Nephron (organoid): Measurements from ENCODE around the gene TFIP11.
"Not testable (repeated sequence)": the region's sequence is repeated elsewhere in the genome, so short reads cannot be mapped to it uniquely, and the experiment has no call there.

Experiments used
- H3K27ac Mint-ChIP-seq, 3 experiments: 2 replicates each; pipeline ENCODE4 v1.8.0; 2020; ENCODE audit warnings: mixed read lengths in 3 of 3, mild to moderate bottlenecking in 2 of 3, moderate library complexity in 1 of 3
- H3K27me3 Mint-ChIP-seq: 2 replicates; pipeline ENCODE4 v1.8.0; 2021; ENCODE audit warnings: low read depth, mild to moderate bottlenecking, moderate library complexity, mixed read lengths
- H3K36me3 Mint-ChIP-seq: 2 replicates; pipeline ENCODE4 v1.8.0; 2020; ENCODE audit warnings: low read depth, mixed read lengths
- H3K4me1 Mint-ChIP-seq: 2 replicates; pipeline ENCODE4 v1.8.0; 2020; ENCODE audit warnings: mixed read lengths
- H3K4me3 Mint-ChIP-seq, 3 experiments: 2 replicates each; pipeline ENCODE4 v1.8.0; 2020; ENCODE audit warnings: mild to moderate bottlenecking in 3 of 3, mixed read lengths in 3 of 3, moderate library complexity in 2 of 3
- H3K9me3 Mint-ChIP-seq: 2 replicates; pipeline ENCODE4 v1.8.0; 2020; ENCODE audit warnings: mixed read lengths
- CTCF ChIP-seq, 3 experiments: fragments of 200-600 bp; sonication (generic); IDR thresholded peaks; one replicate each; pipeline ENCODE4 v1.5.0; 2021; ENCODE audit warnings: antibody characterized with exemption in 3 of 3; ENCODE audit not compliant: unreplicated experiment in 3 of 3

The TFIP11 gene

GRCh38 chr22:26529345-26529744 lies 17.1 kb upstream of the TFIP11 start:
- Mint-ChIP-seq H3K9me3 (no peaks in the 10 kb centered on the region), H3K4me1 (no peaks in the 10 kb centered on the region), H3K36me3 (peaks cover 20% of the 10 kb centered on the region), H3K4me3 (no peak overlapping the region), H3K27ac (no peak overlapping the region), H3K27me3 (no peaks in the 10 kb centered on the region)
- no peak for TF ChIP-seq CTCF (IDR thresholded peaks at IDR 0.05; ENCODE audit: unreplicated experiment in 3 of 3)

DNA sequence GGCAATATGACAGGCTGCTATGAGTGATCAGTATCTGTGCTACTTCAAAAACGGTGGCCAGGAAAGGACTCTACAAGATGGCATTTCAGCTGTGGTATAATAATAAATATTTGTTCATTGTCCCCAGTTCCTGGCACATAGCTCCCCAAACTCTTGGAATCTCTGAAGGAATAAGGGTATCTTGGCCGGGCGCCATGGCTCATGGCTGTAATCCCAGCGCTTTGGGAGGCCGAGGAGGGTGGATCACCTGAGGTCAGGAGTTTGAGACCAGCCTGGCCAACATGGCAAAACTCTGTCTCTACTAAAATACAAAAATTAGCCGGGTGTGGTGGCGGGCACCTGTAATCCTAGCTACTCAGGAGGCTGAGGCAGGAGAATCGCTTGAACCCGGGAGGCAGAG lies 16.2 kb upstream of the TFIP11 start:
- H3K9me3 Mint-ChIP-seq, H3K27ac Mint-ChIP-seq, H3K4me1 Mint-ChIP-seq, H3K27me3 Mint-ChIP-seq, H3K4me3 Mint-ChIP-seq: not testable (repeated sequence)
- H3K36me3 Mint-ChIP-seq: peaks cover 20% of the 10 kb centered on the region

- H3K27me3 Mint-ChIP-seq: no peaks in the 10 kb centered on the region
- H3K9me3 Mint-ChIP-seq: no peaks in the 10 kb centered on the region
- no peak for TF ChIP-seq CTCF (IDR thresholded peaks at IDR 0.05; ENCODE audit: unreplicated experiment in 3 of 3)
- H3K36me3 Mint-ChIP-seq: peaks cover 20% of the 10 kb centered on the region
- H3K4me3 Mint-ChIP-seq: no peak overlapping the region
- no peaks in the 10 kb centered on the region for H3K4me1 Mint-ChIP-seq
- peak overlapping the region in 1 of 3 experiments; percentile 17 for H3K27ac Mint-ChIP-seq
Observed at GRCh38 chr22:26527574-26528465, 15.5 kb upstream of the TFIP11 start.

GRCh38 chr22:26527167-26527566 lies 14.9 kb upstream of the TFIP11 start:
- Mint-ChIP-seq H3K9me3 (no peaks in the 10 kb centered on the region), H3K27ac (no peak overlapping the region), H3K4me1 (no peaks in the 10 kb centered on the region), H3K36me3 (peaks cover 20% of the 10 kb centered on the region), H3K27me3 (no peaks in the 10 kb centered on the region), H3K4me3 (no peak overlapping the region)
- TF ChIP-seq CTCF (IDR thresholded peaks at IDR 0.05; ENCODE audit: unreplicated experiment in 3 of 3): no peak

DNA sequence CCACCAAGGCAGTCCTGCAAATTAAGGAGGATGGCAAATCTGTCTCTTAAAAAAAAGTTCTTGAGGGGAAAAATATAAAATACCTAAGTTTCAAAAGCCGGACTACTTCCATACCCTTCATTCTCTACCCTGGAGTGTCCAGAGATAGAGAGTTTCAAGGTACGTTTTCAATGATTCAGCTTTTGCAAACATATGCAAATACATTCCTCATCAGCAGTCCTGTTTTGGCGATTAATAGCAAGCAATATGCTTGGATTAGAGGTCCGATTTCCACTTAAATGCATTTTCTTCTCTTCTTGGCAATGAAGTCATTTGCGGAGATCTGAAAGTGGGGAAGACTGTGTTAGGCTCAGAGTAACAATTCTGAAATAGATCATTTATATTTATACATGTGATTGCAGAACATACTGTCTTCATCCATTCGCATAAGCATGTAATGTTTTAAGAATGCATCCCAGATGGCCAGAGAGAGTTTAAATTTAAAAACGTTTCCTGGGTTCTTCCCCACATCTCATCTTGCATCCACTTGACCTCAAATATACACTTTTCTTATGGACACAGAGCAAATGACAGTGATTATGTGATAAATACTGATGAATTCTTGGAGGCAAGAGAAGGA lies 13.8 kb upstream of the TFIP11 start:
- Mint-ChIP-seq H3K27ac (no peak overlapping the region), H3K4me1 (no peaks in the 10 kb centered on the region), H3K36me3 (peaks cover 18% of the 10 kb centered on the region), H3K4me3 (no peak overlapping the region), H3K9me3 (no peaks in the 10 kb centered on the region), H3K27me3 (no peaks in the 10 kb centered on the region)
- no peak for TF ChIP-seq CTCF (IDR thresholded peaks at IDR 0.05; ENCODE audit: unreplicated experiment in 3 of 3)

DNA sequence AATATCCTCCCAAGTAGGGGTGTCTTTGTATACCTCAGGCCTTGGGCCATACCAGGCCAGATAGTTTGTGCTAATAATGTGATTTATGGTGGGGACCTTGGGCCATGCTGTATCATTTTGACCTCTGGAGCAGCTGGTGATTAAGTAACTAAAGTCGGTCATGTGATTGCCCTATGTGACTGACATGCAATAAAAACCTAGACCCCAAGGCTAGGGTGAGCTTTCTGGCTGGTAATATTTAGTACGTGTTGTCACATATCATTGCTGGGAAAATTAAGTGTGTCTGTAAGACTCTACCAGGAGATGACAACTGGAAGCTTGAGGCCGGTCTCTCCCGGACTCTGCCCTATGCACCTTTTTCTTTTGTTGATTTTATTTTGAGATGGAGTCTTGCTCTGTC lies 12.6 kb upstream of the TFIP11 start:
- no peaks in the 10 kb centered on the region for H3K9me3 Mint-ChIP-seq
- no peak overlapping the region for H3K4me3 Mint-ChIP-seq
- peak overlapping the region in 1 of 3 experiments; percentile 15 for H3K27ac Mint-ChIP-seq
- H3K4me1 Mint-ChIP-seq: no peaks in the 10 kb centered on the region
- no peak for TF ChIP-seq CTCF (IDR thresholded peaks at IDR 0.05; ENCODE audit: unreplicated experiment in 3 of 3)
- peaks cover 11% of the 10 kb centered on the region for H3K36me3 Mint-ChIP-seq
- no peaks in the 10 kb centered on the region for H3K27me3 Mint-ChIP-seq
